HS-5 (cell line): ENCODE data around the gene CREG2.

ENCODE experiments used
- DNase-seq: peaks from one replicate; pipeline ENCODE4 v3.0.0-alpha.2; 2012; ENCODE audit warnings: low read depth

Gene CREG2

GRCh38 chr2:101409699-101410098 lies 22.4 kb upstream of the CREG2 start:
- no peak for DNase-seq

- no peak for DNase-seq
These were observed 21.6 kb upstream of the CREG2 start for GRCh38 chr2:101408925-101409324.

- no peak for DNase-seq
These were observed 18.1 kb upstream of the CREG2 start for GRCh38 chr2:101405351-101405899.

GRCh38 chr2:101403745-101404144 lies 16.4 kb upstream of the CREG2 start:
- no peak for DNase-seq

- DNase-seq = no peak
These were observed 15.3 kb upstream of the CREG2 start for GRCh38 chr2:101402630-101403029.

GRCh38 chr2:101401906-101402305 lies 14.6 kb upstream of the CREG2 start:
- no peak for DNase-seq

GRCh38 chr2:101401326-101401665 lies 14.0 kb upstream of the CREG2 start:
- DNase-seq = no peak

- DNase-seq = no peak
These were observed 13.4 kb upstream of the CREG2 start for GRCh38 chr2:101400506-101401325.

GRCh38 chr2:101400048-101400447 lies 12.7 kb upstream of the CREG2 start:
- no peak for DNase-seq

GRCh38 chr2:101399021-101399799 lies 11.9 kb upstream of the CREG2 start:
- no peak for DNase-seq

- DNase-seq = no peak
These were observed 11.0 kb upstream of the CREG2 start for GRCh38 chr2:101398116-101398821.

- peak; percentile 90 for DNase-seq
These were observed 9.0 kb upstream of the CREG2 start for GRCh38 chr2:101396316-101396717.

- DNase-seq = no peak
These were observed 8.4 kb upstream of the CREG2 start for GRCh38 chr2:101395545-101396315.

- peak; percentile 42 for DNase-seq
These were observed 929 bp upstream of the CREG2 start for GRCh38 chr2:101388232-101388631.

GRCh38 chr2:101386599-101387150 lies 628 bp downstream of the CREG2 start:
- DNase-seq = no peak

- no peak for DNase-seq
These were observed 4.2 kb downstream of the CREG2 start for GRCh38 chr2:101383016-101383541.

GRCh38 chr2:101382442-101382841 lies 4.9 kb downstream of the CREG2 start:
- no peak for DNase-seq

GRCh38 chr2:101380376-101380775 lies 6.9 kb downstream of the CREG2 start:
- peak; percentile 62 for DNase-seq

- no peak for DNase-seq
These were observed 8.2 kb downstream of the CREG2 start for GRCh38 chr2:101379091-101379490.

GRCh38 chr2:101375653-101376052 lies 11.7 kb downstream of the CREG2 start:
- DNase-seq = no peak
